Activated CD4-positive, alpha-beta T cell treated with anti-CD3 and anti-CD28 coated beads, Interleukin-2, Interleukin-4, amounts not matched to agents 100 ng/mL and 50 ng/mL, durations not matched to agents 16 hours and 8 hours (primary cell): ENCODE data around the gene CMA1.
"Not testable (repeated sequence)": the region's sequence is repeated elsewhere in the genome, so short reads cannot be mapped to it uniquely, and the experiment has no call there.

Source experiments
- DNase-seq: peaks from one replicate; pipeline ENCODE4 v3.0.0-alpha.2; 2020; ENCODE audit warnings: low spot score

Gene CMA1

GRCh38 chr14:24508155-24508840 lies at the start of gene CMA1:
CMA1 (minus strand) TSS chr14:24508265; CDS start chr14:24508235, 30 bp downstream.
- no peak for DNase-seq

- no peak for DNase-seq
Observed at GRCh38 chr14:24556756-24557155, 48.7 kb upstream of the CMA1 start.

GRCh38 chr14:24549064-24549463 lies 41.0 kb upstream of the CMA1 start:
- not testable (repeated sequence) for DNase-seq

GRCh38 chr14:24542346-24542936 lies 34.4 kb upstream of the CMA1 start:
- DNase-seq: no peak

GRCh38 chr14:24535737-24536136 lies 27.7 kb upstream of the CMA1 start:
- DNase-seq: peak; percentile 18

- DNase-seq: no peak
Observed at GRCh38 chr14:24534286-24534685, 26.2 kb upstream of the CMA1 start.

GRCh38 chr14:24525877-24526620 lies 18.0 kb upstream of the CMA1 start:
- DNase-seq: not testable (repeated sequence)

- no peak for DNase-seq
Observed at GRCh38 chr14:24518851-24519250, 10.8 kb upstream of the CMA1 start.

- no peak for DNase-seq
Observed at GRCh38 chr14:24514209-24514608, 6.1 kb upstream of the CMA1 start.

GRCh38 chr14:24513009-24513408 lies 4.9 kb upstream of the CMA1 start:
- no peak for DNase-seq

GRCh38 chr14:24506443-24506842 lies 1.6 kb downstream of the CMA1 start:
- DNase-seq: no peak

GRCh38 chr14:24504425-24504950 lies 3.6 kb downstream of the CMA1 start:
- DNase-seq: no peak

GRCh38 chr14:24491586-24492408 lies 16.3 kb downstream of the CMA1 start:
- not testable (repeated sequence) for DNase-seq

GRCh38 chr14:24483604-24484252 lies 24.3 kb downstream of the CMA1 start:
- DNase-seq: peak; percentile 30

GRCh38 chr14:24482699-24483303 lies 25.3 kb downstream of the CMA1 start:
- DNase-seq: not testable (repeated sequence)

GRCh38 chr14:24481622-24482324 lies 26.3 kb downstream of the CMA1 start:
- DNase-seq: peak; percentile 60

GRCh38 chr14:24479999-24480398 lies 28.1 kb downstream of the CMA1 start:
- DNase-seq: not testable (repeated sequence)

GRCh38 chr14:24475261-24475660 lies 32.8 kb downstream of the CMA1 start:
- no peak for DNase-seq

- no peak for DNase-seq
Observed at GRCh38 chr14:24473211-24473610, 34.9 kb downstream of the CMA1 start.

GRCh38 chr14:24470450-24470849 lies 37.6 kb downstream of the CMA1 start:
- DNase-seq: not testable (repeated sequence)
